Stimulated activated CD4-positive, alpha-beta T cell treated with anti-CD3 and anti-CD28 coated beads, Interleukin-4, amount 100 ng/mL, for 24 hours (primary cell): ENCODE data around the gene MGAT4A.

Source experiments
- DNase-seq: peaks from one replicate; pipeline ENCODE4 v3.0.0-alpha.2; 2020

Gene MGAT4A

GRCh38 chr2:98701230-98701629 lies 29.7 kb downstream of the MGAT4A start:
- DNase-seq, result no peak

GRCh38 chr2:98698896-98699295 lies 32.0 kb downstream of the MGAT4A start:
- no peak for DNase-seq

- DNase-seq, result no peak
Observed at GRCh38 chr2:98697651-98698337, 33.1 kb downstream of the MGAT4A start.

GRCh38 chr2:98696200-98696599 lies 34.7 kb downstream of the MGAT4A start:
- no peak for DNase-seq

GRCh38 chr2:98695255-98695654 lies 35.7 kb downstream of the MGAT4A start:
- DNase-seq, result no peak

- no peak for DNase-seq
Observed at GRCh38 chr2:98693477-98693876, 37.5 kb downstream of the MGAT4A start.

GRCh38 chr2:98692090-98693054 lies 38.6 kb downstream of the MGAT4A start:
- peak; percentile 38 for DNase-seq

- DNase-seq, result no peak
Observed at GRCh38 chr2:98691303-98691702, 39.6 kb downstream of the MGAT4A start.

- no peak for DNase-seq
Observed at GRCh38 chr2:98685930-98686887, 44.7 kb downstream of the MGAT4A start.

- DNase-seq, result no peak
Observed at GRCh38 chr2:98683728-98684127, 47.2 kb downstream of the MGAT4A start.

- DNase-seq, result no peak
Observed at GRCh38 chr2:98676742-98677141, 54.2 kb downstream of the MGAT4A start.

- DNase-seq, result no peak
Observed at GRCh38 chr2:98674233-98674964, 56.5 kb downstream of the MGAT4A start.

GRCh38 chr2:98669675-98670074 lies 61.3 kb downstream of the MGAT4A start:
- no peak for DNase-seq

GRCh38 chr2:98665677-98666076 lies 65.3 kb downstream of the MGAT4A start:
- DNase-seq, result no peak

GRCh38 chr2:98664323-98664722 lies 66.6 kb downstream of the MGAT4A start:
- DNase-seq, result peak; percentile 52

GRCh38 chr2:98663511-98664090 lies 67.3 kb downstream of the MGAT4A start:
- DNase-seq, result peak; percentile 24

GRCh38 chr2:98659491-98659840 lies 71.5 kb downstream of the MGAT4A start:
- DNase-seq, result peak; percentile 24

- peak; percentile 18 for DNase-seq
Observed at GRCh38 chr2:98658816-98659490, 72.0 kb downstream of the MGAT4A start.

- no peak for DNase-seq
Observed at GRCh38 chr2:98656800-98657199, 74.1 kb downstream of the MGAT4A start.

- peak; percentile 35 for DNase-seq
Observed at GRCh38 chr2:98654699-98655495, 76.0 kb downstream of the MGAT4A start.
